Ishikawa (cell line): ENCODE data around the gene UFSP1.

ENCODE experiments used
- EP300 ChIP-seq: IDR thresholded peaks from 2 replicates; pipeline ENCODE4 v1.6.1; 2012; ENCODE audit warnings: borderline replicate concordance
- TF ChIP-seq, protein P1 (sequence below): IDR thresholded peaks from 2 replicates; pipeline ENCODE4 v1.6.1; 2012

DNA sequence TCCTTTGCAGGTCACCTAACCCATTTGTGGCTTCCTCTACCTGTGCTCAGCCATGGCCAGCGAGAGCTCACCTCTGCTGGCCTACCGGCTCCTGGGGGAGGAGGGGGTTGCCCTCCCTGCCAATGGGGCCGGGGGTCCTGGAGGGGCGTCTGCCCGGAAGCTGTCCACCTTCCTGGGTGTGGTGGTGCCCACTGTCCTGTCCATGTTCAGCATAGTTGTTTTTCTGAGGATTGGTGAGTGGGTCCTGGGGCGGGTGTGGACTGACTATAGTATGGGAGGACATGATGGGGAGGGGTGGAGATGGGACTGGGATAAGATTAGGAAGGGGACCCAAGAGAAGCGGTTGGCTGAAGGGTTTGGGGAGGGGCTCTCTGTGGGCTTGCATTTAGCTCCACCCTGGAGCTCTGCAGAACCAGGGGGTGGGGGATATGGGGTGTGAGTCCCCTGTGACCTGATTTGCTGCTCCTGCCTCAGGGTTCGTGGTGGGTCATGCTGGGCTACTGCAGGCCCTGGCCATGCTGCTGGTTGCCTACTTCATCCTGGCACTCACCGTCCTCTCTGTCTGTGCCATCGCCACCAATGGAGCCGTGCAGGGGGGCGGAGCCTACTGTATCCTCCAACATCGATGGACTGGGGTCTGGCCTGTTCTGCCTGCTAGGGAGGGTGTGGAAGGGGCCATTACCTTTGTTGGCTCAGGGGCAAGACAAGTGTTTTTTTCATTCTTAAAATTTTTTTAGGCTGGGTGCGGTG is 35.2 kb downstream of the UFSP1 start:
- TF ChIP-seq, protein P1, sequence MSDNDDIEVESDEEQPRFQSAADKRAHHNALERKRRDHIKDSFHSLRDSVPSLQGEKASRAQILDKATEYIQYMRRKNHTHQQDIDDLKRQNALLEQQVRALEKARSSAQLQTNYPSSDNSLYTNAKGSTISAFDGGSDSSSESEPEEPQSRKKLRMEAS: no peak
- TF ChIP-seq EP300: no peak
